Panc1 (cell line): ENCODE data around the gene FBLN1. TPM values are rescaled to one million over a fixed set of nuclear protein-coding genes. Genes with fewer than 3 reads are reported as not detected.

Experiments used
- ATAC-seq: fragments of 200-7000 bp; cut with Tn5 transposase; 2 replicates; pipeline ENCODE4 v1.9.1; 2020; ENCODE audit warnings: mild to moderate bottlenecking, moderate library complexity
- BruUV-seq: library from RNA; stranded (reverse); fragments of 400-500 nt; replicated peaks from 2 replicates; lab custom pipeline; 2021; lab: Mats Ljungman, UMichigan
- CTCF ChIA-PET: fragments of 300-600 bp; sonication (Branson Sonifier 250); formaldehyde crosslinking; loops from one replicate; lab custom pipeline; 2022; ENCODE audit warnings: antibody characterized with exemption; lab: Charles Lee
- POLR2A ChIA-PET: fragments of 300-600 bp; sonication (Branson Sonifier 250); formaldehyde crosslinking; loops from one replicate; lab custom pipeline; 2022; ENCODE audit warnings: antibody characterized with exemption; lab: Charles Lee
- DNase-seq: peaks from one replicate; pipeline ENCODE4 v3.0.0-alpha.2; 2010; ENCODE audit warnings: low read depth, low spot score
- H3K27ac ChIP-seq: 2 replicates; pipeline ENCODE4 v1.5.1; 2011; ENCODE audit warnings: mild to moderate bottlenecking, low read length, inconsistent platforms
- H3K27me3 ChIP-seq: fragments of 200-500 bp; sonication (Bioruptor generic); 2 replicates; pipeline ENCODE4 v1.6.0; 2014; ENCODE audit warnings: low read length, inconsistent platforms; ENCODE audit not compliant: control insufficient read depth, insufficient read depth
- H3K36me3 ChIP-seq: fragments of 200-500 bp; sonication (Bioruptor generic); 2 replicates; pipeline ENCODE4 v1.5.1; 2014; ENCODE audit warnings: inconsistent platforms, mild to moderate bottlenecking, low read length, moderate library complexity; ENCODE audit not compliant: control insufficient read depth, insufficient read depth
- H3K4me1 ChIP-seq: 2 replicates; pipeline ENCODE4 v1.5.1; 2011; ENCODE audit warnings: inconsistent platforms, mild to moderate bottlenecking, low read length, moderate library complexity; ENCODE audit not compliant: control insufficient read depth, insufficient read depth
- H3K4me3 ChIP-seq, 2 experiments: 2 replicates each; pipeline ENCODE4 v1.5.1; 2011 to 2012; ENCODE audit warnings: low read depth in 2 of 2, low read length in 2 of 2, mild to moderate bottlenecking in 2 of 2, inconsistent platforms in 1 of 2, moderate library complexity in 1 of 2
- H3K9me3 ChIP-seq: fragments of 200-500 bp; sonication (Bioruptor generic); 2 replicates; pipeline ENCODE4 v1.5.1; 2014; ENCODE audit warnings: low read depth, mild to moderate bottlenecking, inconsistent platforms, low read length, moderate library complexity; ENCODE audit not compliant: control insufficient read depth, insufficient read depth
- CTCF ChIP-seq: fragments of 450-650 bp; IDR thresholded peaks from 2 replicates; pipeline ENCODE4 v1.5.1; 2017; ENCODE audit warnings: mild to moderate bottlenecking
- POLR2AphosphoS5 ChIP-seq: IDR thresholded peaks from 2 replicates; pipeline ENCODE4 v1.6.1; 2012; ENCODE audit warnings: mild to moderate bottlenecking, low read depth, low read length, moderate library complexity
- REST ChIP-seq, 2 experiments: IDR thresholded peaks; 2 replicates each; pipeline ENCODE4 v1.6.1; 2011 to 2012; ENCODE audit warnings: low read depth in 2 of 2, control low read depth in 1 of 2, low read length in 1 of 2, mild to moderate bottlenecking in 1 of 2, moderate library complexity in 1 of 2; ENCODE audit not compliant: insufficient read depth in 1 of 2
- SIN3A ChIP-seq: IDR thresholded peaks from 2 replicates; pipeline ENCODE4 v1.6.1; 2012; ENCODE audit warnings: low read depth, mild to moderate bottlenecking, low read length, moderate library complexity, borderline replicate concordance; ENCODE audit not compliant: insufficient read depth
- TCF7L2 ChIP-seq: IDR thresholded peaks from 2 replicates; pipeline ENCODE4 v1.6.1; 2011; ENCODE audit warnings: mild to moderate bottlenecking, low read depth, low read length, inconsistent platforms
- in situ Hi-C: cut with HindIII; loops from 2 replicates; pipeline ENCODE4 v1.10.0; 2016; ENCODE audit warnings: low sequenced_read_pairs, low pct_unique_long_range_greater_than_20kb
- intact Hi-C: fragments of 100-400 bp; cut with micrococcal nuclease; formaldehyde crosslinking; loops from one replicate; pipeline ENCODE4 v1.10.0; 2022; ENCODE audit not compliant: unreplicated experiment
- total RNA-seq: library from RNA; stranded (reverse); gene quantifications from one replicate; pipeline ENCODE4 v1.2.1, GENCODE V29; 2021; ENCODE audit not compliant: unreplicated experiment

The FBLN1 gene
- total RNA-seq, 1 experiment from 2014 or later = 143 TPM

- BruUV-seq = no TSS peak
- POLR2A ChIA-PET = no interaction called here
- ATAC-seq (no peak), DNase-seq (no peak)
- no peak overlapping the region for H3K27ac ChIP-seq
- H3K4me3 ChIP-seq = no peak overlapping the region
- TF ChIP-seq POLR2AphosphoS5 (no peak), CTCF (no peak), REST (IDR thresholded peaks at IDR 0.05; ENCODE audit: insufficient read depth in 1 of 2, low read depth in 2 of 2, low read length in 1 of 2) (no peak), SIN3A (no peak), TCF7L2 (no peak)
- H3K4me1 ChIP-seq = no peaks in the 10 kb centered on the region
- in situ Hi-C loops (no loop called here), intact Hi-C loops (loop anchor here (1.0 kb wide), 1 partner anchor 43 kb away; no protein-coding TSS in a partner anchor)
- H3K27me3 ChIP-seq = no peaks in the 10 kb centered on the region
- CTCF ChIA-PET = no interaction called here
- no peaks in the 10 kb centered on the region for H3K9me3 ChIP-seq
- no peaks in the 10 kb centered on the region for H3K36me3 ChIP-seq
These were observed 48.4 kb upstream of the FBLN1 start for GRCh38 chr22:45454275-45454674.

DNA sequence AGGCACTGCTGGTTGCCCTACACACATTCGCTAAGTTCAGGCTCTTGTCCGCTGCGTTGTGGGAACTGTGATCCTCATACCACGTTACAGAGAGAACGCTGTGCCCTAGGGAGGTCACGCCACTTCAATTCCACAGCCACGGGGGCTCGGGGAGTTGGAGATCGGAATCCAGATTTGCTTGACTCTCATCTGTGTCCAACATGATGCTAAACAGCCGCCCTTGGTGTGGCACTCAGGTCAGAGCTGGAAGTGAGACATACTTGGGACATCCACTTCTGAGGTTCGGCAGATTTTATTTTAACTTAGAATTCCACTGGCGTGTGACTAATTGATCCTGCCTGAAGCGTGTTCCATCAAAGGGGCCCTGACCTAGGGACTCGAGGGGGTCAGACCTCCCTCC, 47.5 kb upstream of the FBLN1 start:
- no peaks in the 10 kb centered on the region for H3K4me1 ChIP-seq
- intact Hi-C loops (no loop called here), in situ Hi-C loops (no loop called here)
- H3K27ac ChIP-seq = no peak overlapping the region
- H3K36me3 ChIP-seq = no peaks in the 10 kb centered on the region
- ChIA-PET POLR2A (no interaction called here), CTCF (no interaction called here)
- no peaks in the 10 kb centered on the region for H3K9me3 ChIP-seq
- TF ChIP-seq REST (IDR thresholded peaks at IDR 0.05; ENCODE audit: insufficient read depth in 1 of 2, low read depth in 2 of 2, low read length in 1 of 2) (no peak), CTCF (no peak), SIN3A (no peak), TCF7L2 (no peak), POLR2AphosphoS5 (no peak)
- BruUV-seq = no TSS peak
- no peak for DNase-seq
- ATAC-seq = no peak
- no peak overlapping the region for H3K4me3 ChIP-seq
- H3K27me3 ChIP-seq = no peaks in the 10 kb centered on the region
